ENCODE measurements around the gene APOC3.
A peak's percentile ranks its signal among the peaks of the same experiment; 100 is the strongest.
"Not testable (repeated sequence)": the region's sequence is repeated elsewhere in the genome, so short reads cannot be mapped to it uniquely, and the experiment has no call there.

APOC3 gene

DNA sequence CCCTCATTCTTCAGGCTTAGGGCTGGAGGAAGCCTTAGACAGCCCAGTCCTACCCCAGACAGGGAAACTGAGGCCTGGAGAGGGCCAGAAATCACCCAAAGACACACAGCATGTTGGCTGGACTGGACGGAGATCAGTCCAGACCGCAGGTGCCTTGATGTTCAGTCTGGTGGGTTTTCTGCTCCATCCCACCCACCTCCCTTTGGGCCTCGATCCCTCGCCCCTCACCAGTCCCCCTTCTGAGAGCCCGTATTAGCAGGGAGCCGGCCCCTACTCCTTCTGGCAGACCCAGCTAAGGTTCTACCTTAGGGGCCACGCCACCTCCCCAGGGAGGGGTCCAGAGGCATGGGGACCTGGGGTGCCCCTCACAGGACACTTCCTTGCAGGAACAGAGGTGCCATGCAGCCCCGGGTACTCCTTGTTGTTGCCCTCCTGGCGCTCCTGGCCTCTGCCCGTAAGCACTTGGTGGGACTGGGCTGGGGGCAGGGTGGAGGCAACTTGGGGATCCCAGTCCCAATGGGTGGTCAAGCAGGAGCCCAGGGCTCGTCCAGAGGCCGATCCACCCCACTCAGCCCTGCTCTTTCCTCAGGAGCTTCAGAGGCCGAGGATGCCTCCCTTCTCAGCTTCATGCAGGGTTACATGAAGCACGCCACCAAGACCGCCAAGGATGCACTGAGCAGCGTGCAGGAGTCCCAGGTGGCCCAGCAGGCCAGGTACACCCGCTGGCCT is 641 bp downstream of the APOC3 start:
- DNase-seq = no peak

DNA sequence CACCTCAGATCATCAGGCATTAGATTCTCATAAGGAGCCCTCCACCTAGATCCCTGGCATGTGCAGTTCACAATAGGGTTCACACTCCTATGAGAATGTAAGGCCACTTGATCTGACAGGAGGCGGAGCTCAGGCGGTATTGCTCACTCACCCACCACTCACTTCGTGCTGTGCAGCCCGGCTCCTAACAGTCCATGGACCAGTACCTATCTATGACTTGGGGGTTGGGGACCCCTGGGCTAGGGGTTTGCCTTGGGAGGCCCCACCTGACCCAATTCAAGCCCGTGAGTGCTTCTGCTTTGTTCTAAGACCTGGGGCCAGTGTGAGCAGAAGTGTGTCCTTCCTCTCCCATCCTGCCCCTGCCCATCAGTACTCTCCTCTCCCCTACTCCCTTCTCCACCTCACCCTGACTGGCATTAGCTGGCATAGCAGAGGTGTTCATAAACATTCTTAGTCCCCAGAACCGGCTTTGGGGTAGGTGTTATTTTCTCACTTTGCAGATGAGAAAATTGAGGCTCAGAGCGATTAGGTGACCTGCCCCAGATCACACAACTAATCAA is 2.2 kb downstream of the APOC3 start:
- no peak for DNase-seq

DNA sequence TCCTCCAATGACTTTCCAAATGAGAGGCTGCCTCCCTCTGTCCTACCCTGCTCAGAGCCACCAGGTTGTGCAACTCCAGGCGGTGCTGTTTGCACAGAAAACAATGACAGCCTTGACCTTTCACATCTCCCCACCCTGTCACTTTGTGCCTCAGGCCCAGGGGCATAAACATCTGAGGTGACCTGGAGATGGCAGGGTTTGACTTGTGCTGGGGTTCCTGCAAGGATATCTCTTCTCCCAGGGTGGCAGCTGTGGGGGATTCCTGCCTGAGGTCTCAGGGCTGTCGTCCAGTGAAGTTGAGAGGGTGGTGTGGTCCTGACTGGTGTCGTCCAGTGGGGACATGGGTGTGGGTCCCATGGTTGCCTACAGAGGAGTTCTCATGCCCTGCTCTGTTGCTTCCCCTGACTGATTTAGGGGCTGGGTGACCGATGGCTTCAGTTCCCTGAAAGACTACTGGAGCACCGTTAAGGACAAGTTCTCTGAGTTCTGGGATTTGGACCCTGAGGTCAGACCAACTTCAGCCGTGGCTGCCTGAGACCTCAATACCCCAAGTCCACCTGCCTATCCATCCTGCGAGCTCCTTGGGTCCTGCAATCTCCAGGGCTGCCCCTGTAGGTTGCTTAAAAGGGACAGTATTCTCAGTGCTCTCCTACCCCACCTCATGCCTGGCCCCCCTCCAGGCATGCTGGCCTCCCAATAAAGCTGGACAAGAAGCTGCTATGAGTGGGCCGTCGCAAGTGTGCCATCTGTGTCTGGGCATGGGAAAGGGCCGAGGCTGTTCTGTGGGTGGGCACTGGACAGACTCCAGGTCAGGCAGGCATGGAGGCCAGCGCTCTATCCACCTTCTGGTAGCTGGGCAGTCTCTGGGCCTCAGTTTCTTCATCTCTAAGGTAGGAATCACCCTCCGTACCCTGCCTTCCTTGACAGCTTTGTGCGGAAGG is 2.9 kb downstream of the APOC3 start:
- no peak for DNase-seq

DNA sequence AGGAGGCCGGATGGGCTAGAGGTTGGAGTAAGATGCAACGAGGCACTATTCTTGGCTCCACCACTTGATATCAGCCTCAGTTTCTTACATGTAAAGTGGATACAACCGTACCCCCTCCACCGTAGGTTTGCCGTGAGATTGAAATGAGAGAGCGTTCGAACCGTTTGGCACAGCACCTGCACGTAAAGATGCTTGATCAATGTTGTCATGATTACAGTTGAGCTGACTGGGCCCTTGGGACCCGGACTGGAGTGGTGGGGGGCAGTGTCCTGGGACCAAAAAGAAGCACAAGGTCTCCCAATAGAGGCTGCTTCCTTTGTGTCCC is 3.7 kb downstream of the APOC3 start:
- DNase-seq = no peak

DNA sequence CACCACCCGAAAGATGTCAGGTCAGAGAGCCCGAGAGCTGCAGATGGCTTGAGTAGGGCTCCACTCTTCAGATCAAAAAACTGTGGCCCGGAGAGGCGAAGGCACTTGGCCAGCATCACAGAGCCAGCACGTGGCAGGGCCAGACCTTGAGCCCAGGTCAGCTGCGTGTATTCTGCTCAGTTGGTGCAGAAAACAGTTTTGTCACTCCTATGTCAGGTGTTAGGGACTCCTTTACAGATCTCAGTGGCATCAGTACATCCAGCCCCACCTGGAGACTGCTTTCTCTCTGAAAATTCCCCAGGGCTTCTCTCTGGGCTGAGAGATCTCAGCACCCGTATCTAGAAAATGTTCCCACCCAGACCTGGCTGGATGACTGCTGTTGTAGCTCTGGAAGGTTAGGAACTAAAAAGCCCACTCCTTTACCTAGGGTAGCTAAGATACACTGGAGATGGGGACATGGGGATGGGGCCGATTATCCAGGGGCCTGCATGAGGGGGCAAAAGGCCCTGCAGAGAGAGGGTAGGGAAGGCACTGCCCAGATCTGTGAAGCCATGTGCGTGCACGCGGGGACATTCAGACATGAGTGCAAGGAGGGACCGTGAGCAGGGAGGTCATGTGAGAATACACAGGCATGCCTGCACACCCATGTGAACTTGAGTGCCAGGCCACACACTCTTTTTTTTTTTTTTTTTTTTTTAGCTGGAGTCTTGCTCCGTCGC is 4.3 kb downstream of the APOC3 start:
- no peak for DNase-seq

DNA sequence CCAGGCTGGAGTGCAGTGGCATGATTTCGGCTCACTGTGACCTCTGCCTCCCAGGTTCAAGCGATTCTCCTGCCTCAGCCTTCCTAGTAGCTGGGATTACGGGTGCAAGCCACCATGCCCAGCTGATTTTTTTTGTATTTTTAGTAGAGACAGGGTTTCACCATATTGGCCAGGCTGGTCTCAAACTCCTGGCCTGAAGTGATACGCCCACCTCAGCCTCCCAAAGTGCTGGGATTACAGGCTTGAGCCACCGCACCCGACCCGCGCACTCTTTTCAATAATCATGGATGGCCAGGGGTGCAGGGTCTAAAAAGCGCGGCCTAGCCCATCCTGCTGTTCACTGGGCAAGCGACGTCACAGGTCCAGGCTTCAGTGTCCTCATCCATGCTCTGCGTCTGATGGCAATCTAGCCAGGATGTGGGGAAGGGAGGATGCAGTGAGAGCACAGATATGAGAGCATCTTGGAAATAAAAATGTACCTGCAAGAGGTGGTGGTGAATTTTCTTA is 4.9 kb downstream of the APOC3 start:
- DNase-seq = not testable (repeated sequence)

DNA sequence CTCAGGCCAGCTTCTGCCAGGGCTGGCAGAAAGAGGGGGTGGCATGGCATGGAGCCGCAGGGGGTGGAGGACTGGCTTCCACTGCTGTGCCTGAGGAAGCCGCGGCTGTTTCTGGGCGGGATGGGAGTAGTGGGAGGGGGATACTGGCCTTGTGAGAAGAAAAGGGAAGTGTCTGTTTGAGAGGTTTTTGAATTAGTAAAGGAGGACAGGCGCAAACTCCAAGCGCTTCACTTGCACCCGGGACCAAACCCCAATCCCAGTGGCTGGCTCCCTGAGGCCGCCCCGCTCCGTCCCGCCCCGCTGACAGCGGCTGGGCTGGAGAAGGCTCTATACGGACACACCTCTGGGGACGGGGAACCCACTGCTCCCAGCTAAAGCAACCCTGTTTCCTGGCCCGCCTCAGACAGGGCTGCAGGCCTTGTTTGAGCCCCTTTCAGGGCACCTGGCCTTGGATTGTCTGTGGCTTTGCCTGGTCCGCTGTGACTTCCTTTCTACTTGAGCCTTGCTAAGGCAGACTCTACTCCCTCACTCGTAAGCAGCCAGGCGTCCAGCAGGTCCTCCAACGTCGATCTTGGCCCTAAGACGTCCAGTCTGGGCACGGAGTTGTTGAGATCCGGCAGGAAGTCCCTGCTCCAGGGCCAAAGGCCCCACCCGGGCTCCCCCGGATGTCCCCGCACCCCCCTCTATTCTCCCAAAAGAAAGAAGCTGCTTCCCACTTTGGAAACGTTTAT is 5.5 kb downstream of the APOC3 start:
- DNase-seq = peak in 5 of 51 donors; percentile 37 to 65 (median 52)

DNA sequence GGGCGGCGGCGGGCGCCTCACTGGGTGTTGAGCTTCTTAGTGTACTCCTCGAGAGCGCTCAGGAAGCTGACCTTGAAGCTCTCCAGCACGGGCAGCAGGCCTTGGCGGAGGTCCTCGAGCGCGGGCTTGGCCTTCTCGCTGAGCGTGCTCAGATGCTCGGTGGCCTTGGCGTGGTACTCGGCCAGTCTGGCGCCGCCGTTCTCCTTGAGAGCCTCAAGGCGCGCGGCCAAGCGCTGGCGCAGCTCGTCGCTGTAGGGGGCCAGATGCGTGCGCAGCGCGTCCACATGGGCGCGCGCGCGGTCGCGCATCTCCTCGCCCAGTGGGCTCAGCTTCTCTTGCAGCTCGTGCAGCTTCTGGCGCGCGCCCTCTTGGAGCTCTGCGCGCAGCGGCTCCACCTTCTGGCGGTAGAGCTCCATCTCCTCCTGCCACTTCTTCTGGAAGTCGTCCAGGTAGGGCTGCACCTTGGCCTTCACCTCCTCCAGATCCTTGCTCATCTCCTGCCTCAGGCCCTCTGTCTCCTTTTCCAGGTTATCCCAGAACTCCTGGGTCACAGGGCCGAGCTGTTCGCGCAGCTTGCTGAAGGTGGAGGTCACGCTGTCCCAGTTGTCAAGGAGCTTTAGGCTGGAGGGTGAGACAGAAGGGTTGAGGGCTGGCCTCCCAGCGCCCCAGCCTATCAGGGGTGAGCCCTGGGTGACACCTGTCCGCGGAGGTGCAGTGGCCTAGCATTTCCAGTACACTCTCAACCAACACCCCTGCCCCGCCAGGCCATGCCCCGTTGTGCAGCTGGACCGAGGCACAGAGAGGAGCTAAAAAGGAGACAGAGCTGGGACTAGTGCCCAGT is 6.3 kb downstream of the APOC3 start:
- DNase-seq = peak in 50 of 51 donors; percentile 25 to 90 (median 78)

DNA sequence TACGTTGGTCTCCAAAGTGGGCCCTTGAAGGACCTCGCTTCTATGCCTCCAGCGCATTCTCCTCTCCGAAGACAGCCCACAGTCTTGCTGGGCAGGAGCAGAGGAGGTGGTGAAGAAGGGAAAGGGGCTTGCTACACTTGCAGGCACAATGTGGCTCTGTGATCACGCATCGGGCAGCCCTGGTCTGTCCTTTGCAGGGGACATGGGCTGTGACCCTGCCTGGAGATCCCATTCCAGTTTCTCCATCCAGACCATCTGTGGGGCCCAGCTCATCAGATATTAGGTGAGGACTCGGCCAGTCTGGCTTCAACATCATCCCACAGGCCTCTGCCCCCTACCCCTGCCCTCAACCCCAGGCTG is 6.9 kb downstream of the APOC3 start:
- DNase-seq = no peak

DNA sequence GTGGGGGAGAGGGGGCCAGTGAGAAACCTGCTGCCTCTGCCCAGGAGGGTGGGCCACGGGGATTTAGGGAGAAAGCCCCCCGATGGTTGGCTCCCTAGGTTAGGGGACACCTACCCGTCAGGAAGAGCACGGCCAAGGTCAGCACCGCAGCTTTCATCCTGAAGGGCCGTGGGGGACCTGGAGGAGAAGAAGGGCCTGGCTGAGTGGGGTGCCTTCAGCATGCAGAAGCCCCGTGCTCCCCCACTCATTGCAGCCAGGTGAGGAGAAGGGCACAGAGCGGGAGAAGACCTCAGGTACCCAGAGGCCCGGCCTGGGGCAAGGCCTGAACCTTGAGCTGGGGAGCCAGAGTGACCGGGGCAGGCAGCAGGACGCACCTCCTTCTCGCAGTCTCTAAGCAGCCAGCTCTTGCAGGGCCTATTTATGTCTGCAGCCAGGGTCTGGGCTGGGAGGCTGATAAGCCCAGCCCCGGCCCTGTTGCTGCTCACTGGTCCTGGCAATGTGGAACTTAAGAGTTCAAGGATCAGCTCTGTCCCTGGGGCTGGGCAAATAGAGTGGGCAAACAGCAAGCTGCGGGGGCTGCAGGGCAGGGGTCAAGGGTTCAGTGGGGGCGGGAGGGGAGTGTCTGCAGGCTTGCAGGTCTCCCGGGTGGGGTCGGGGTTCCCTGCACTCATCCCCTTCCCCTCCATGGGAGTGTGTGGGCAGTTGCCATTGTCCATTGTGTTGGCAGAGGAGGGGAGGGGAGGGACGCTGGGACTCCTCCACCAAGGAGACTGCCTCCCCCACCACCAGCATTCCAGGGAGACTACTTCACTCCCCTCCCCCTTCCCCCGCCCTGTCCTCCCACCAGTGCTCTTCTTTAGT is 7.8 kb downstream of the APOC3 start, which contains the start of gene APOA1:
Gene APOA1 (minus strand): TSS at position 392 of the 861 bp plus-strand sequence. CDS start 235 bp downstream, at position 157.
- DNase-seq = no peak

DNA sequence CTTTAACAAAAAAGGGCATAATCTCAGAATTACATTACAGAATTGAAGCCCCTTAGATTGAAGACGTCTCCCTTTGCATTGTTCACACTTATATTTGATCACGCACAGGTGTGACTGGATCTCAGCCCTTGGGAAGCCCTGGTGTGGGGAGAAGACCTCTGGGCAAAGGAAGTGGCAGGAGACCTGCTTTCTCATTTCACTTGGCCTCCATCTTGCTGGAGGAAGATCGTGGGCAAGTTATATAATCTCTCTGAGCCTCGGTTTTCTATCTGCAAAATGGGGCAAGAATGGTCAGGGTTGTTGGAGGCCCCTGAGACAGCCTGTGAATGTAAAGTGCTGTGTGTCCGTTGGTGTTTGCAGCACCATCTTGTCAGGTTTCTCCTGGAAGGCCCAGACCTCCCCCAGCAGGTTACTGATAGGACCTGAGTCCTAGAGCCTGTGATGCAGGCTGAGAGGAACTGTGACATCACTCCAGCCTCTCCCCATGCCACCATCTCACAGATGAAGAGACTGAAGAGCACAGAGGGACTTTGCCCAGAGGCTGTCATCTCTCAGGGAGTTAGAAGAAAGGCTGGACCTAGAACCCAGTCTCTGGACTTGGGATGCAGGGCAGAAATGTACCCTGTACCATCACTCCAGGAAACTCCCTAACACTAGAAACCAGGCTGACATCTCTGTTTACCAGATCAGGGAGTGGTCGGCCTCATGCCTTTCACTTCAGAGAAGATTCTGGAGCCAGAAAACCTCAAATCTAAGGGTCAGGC is 8.8 kb downstream of the APOC3 start:
- DNase-seq = no peak

DNA sequence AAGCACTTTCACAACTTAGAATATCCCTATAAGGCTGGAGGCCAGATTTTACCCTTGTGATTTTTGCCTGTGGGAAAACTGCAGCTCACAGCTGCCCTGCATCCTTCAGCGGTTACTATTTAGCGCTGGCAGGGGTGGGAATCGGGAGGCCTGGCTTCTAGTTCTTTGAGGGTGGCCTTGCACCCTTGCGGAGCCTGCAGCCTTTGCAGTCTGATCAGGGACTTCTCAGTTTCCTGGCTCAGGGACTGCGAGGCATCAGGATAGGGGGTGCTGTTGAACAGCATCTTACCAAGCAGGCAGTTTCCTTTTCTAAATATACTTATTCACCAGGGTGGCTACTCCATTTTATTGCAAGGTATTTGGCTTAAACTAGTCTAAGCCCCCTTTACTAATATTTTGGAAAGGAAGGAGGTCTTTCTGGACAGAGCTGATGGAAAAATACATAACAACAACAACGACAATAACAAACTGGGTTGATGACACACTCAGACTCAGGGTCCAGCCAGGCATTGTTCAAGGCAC is 10.6 kb downstream of the APOC3 start:
- DNase-seq = peak in 13 of 51 donors; percentile 6 to 44 (median 22)

DNA sequence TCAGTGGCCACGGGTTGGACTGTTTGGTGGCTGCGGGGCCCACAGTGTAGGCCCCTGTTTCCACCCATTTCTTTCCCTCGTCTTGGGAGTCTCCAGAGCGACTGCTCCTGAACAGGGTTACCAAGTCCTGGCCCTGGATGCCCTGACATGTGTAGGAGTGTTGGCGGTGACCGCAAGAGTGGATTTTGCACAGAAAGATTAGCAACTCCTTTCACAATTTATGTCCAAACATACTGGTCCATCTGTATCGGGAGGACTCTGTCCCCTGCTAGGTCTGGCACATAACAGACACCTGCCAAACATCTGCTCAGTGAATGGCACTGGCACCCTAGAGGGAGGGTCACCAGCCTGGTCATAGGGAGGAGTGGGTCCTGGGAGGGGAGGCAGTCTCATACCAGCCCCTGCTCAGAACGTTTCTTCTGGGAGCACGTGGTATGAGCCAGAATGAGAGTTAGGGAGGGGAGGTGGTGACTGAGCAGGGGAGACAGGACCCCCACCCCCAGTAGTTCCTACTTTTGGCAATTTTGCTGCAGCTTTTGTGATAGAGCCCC is 11.1 kb downstream of the APOC3 start:
- DNase-seq = no peak

DNA sequence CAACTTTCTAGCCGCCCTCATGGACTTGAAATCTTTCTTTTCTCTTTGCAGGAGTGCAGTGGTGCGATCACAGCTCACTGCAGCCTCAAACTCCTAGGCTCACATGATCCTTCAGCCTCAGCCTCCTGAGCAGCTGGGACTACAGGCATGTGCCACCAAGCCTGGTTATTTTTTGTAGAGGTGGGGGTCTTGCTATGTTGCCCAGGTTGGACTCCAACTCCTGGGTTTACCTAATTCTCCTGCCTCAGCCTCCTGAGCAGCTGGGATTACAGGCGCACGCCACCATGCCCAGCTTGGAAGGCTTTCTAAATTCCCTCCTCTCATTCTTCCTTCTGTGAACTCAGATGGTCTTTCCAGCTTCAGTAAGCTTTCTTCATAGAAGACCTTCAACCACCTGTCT is 12.4 kb downstream of the APOC3 start:
- DNase-seq = no peak

DNA sequence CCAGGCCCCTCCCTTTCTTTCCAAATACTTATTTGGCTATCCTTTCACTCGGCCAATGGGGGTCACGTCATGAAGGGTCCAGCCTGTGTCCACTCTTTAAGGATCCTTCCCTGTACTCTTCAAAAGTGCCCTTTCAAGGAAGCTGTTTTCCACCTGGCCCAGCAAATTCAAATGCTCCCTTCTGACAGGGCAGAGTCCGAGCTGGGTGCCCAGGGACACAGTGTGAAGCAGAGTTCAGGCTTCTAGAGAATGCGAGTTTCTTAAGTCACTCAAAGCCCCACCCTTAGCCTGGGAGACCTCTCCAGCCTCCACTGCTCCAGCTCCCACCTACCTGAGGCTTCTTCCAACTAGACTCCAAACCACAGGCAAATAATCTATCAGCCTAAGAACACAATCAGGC is 13.2 kb downstream of the APOC3 start:
- DNase-seq = no peak

DNA sequence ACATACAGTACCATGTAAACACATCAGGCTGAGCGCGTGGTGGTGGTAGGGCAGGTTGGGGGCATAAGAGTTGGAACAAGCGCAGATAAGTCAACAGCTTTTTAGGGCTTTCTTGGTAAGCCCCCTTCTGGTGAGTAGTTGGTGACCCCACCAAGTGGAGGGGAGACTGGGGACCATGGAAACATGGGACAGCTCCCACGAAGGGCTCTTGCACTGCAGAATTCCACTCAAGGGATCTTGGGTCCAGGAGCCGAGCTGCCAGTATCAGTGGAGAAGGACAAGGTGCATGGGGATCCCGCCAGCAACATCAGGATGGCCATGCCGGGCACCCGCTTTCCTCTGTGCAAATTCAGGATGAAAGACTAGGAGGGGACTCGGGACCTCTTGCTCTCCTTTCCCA is 14.0 kb downstream of the APOC3 start:
- no peak for DNase-seq

DNA sequence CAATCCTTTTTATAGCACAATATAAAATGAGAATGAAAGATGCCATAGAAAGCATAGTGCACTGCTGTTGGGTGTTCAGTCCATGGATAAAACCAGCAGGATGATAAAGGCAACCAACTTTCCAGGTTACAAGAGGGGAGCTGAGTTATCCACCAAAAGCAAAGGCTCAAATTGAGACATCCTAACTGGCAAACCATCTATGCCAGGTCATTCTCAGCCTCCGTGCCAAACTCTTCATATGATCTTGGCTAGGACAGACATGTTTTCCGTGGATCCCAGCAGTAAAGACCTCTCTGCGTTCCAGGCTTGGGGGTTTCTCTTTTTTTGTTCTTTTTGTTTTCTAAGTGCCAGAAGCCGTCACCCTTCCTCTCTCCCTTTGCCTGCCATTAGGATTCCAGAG is 15.0 kb downstream of the APOC3 start:
- DNase-seq = no peak

DNA sequence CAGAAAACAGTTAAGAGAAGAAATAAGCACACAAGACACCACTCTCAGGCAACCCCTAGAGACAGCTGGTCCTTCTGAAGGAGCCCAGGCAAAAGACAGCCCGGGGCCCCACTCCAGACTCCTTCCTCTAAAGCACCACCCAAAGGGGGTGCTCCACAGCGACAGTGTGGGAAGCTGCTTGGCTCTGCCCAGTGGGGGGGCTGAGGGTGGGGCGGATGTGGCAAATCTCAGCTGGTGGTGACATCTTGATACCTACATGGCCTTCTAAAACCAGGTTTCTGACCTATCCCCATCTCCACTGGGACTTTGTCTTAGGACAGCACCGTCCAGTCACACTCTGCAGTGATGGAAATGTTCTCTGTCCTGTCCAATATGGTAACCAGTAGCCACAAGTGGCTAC is 17.9 kb downstream of the APOC3 start:
- DNase-seq = no peak

All from hypothalamus (tissue), 51 donors.